GM12872 (cell line): ENCODE data around the gene OR52A1.

Experiments used
- CTCF ChIP-seq: IDR thresholded peaks from 3 replicates; pipeline ENCODE4 v1.5.1; 2011; ENCODE audit warnings: low read depth, mild to moderate bottlenecking, low read length, moderate library complexity; ENCODE audit not compliant: insufficient read depth

Gene OR52A1

DNA sequence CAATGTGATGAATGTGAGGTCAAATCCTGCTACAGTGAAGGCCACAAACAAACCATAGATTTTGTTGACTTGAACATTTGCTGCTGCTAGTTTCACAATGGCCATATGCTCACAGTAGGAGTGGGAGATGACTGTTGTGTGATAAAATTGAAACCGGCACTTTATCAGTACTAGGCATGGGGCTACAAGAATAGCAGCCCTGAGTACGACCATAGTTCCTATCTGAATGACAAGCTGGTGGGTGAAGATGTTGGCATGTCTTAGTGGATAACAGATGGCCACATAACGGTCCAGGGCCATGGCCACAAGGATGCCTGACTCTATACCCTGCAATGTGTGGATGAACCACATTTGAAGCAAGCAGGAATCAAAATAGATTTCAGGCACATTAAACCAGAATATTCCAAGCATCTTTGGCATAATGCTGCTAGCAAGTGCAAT, 2.8 kb downstream of the OR52A1 start:
- no peak for TF ChIP-seq CTCF

DNA sequence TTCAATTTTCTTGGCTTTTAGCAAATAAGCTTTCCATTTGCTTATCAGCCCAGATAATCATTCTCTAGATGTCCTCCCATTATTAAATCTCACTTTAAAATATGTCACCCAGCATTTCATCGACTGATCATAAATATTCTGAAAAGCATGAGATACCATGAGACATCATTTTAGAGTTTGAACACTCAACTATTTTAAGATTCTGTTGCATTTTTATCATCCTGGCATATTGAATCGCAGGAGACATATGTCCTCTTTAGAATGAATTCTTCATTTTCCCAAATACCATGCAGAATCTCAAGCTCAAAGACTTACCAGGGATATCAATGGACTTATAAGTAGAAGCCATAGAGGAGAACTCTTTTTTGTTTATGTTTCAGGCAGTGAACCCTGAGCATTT, 16.6 kb downstream of the OR52A1 start, which contains the start of gene OR52A5:
OR52A5 (minus strand) TSS at position 361 of the 400 bp plus-strand sequence. CDS start 5,714 bp downstream, outside the sequence.
- no peak for TF ChIP-seq CTCF

DNA sequence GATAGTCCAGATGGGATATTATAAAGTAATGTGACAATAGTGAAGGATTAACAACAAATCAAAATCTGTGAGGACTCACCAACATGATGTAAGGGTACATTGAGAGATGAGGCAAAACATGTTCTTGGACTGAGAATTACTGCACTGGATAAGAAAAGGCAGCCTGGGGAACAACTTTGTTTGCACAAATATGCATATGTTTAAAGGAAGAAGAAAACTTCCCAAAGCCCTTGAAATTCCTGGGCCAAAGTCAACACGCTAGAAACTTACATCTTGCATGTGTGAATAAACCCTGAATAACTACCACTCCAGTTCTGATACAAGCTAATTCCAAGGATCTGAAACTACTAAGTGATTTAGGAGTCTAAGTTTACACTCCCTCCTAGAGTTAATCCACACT, 17.5 kb downstream of the OR52A1 start:
- no peak for TF ChIP-seq CTCF

DNA sequence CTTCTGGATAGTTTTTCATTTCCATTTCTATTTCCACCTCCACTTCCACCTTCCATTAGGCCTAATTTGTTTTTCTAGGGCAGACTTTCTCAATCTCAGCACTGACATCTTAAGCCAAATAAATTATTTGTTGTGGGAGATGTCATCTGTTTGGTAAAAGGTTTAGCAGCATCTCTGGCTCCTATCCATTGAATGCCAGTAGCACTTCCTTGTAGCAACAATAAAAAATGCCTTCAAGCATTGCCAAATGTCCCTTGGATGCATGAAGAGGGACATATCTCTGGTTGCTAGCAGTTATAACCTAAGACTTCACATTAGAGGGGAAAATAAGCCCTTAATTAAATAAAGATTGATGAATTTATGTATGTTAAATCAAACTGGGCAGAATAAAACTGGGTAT, 18.3 kb downstream of the OR52A1 start:
- no peak for TF ChIP-seq CTCF

- TF ChIP-seq CTCF = no peak
These were observed 22.8 kb downstream of the OR52A1 start for GRCh38 chr11:5131584-5132335.

DNA sequence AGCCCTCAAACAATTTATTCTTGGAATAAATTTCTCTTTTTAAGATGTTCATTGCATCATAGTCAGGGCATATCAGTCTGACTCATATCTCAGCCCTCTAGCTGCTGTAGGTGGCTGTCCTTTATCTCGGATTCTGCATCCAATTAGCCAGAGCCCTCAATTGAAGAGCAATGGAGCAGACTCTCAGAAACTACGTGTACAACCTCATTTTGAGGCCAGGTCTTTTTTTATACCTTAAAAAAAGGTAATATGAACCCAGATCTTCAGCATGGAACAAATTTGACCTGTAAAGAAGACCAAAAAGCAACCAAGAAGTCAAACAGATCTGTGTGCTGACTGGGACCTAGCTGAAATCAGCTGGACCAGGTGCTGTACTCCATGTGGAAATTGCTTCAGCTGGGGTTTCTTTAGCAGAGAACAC, 25.1 kb downstream of the OR52A1 start:
- no peak for TF ChIP-seq CTCF

DNA sequence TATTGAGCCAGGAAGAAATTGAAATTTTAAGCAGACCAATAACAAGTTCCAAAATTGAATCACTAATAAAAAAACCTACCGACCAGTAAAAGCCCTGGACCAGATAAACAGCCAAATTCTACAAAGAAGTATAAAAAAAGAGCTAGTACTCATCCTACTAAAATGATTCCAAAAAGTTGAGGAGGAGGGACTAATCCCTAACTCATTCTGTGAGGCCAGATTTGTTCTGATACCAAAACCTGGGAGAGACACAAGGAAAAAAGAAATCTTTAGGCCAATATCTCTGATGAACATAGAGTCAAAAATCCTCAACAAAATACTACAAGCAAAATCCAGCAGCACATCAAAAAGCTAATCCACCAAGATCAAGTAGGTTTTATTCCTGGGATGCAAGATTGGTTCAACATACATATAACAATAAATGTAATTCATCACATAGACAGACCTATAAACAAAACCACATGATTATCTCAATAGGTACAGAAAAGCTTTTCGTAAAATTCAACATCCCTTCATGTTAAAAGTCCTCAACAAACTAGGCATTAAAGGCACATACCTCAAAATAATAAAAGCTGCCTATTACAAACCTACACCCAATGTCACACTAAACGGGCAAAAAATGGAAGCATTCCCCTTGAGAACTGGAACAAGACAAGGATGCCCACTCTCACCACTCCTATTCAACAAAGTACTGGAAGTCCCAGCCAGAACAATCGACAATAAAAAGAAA, 29.5 kb downstream of the OR52A1 start:
- no peak for TF ChIP-seq CTCF
